GM23248 (cell line): ENCODE results near the gene CCDC150.

ENCODE experiments used
- EZH2 ChIP-seq: fragments of 200-600 bp; sonication (generic); IDR thresholded peaks from 2 replicates; pipeline ENCODE4 v1.6.1; 2018; ENCODE audit warnings: antibody characterized with exemption, mild to moderate bottlenecking; ENCODE audit not compliant: insufficient read depth, poor library complexity, severe bottlenecking
- EZH2phosphoT487 ChIP-seq: fragments of 200-600 bp; sonication (generic); IDR thresholded peaks from 2 replicates; pipeline ENCODE4 v1.6.1; 2018; ENCODE audit warnings: antibody characterized with exemption, moderate library complexity, mild to moderate bottlenecking, low read depth; ENCODE audit not compliant: insufficient read depth

DNA sequence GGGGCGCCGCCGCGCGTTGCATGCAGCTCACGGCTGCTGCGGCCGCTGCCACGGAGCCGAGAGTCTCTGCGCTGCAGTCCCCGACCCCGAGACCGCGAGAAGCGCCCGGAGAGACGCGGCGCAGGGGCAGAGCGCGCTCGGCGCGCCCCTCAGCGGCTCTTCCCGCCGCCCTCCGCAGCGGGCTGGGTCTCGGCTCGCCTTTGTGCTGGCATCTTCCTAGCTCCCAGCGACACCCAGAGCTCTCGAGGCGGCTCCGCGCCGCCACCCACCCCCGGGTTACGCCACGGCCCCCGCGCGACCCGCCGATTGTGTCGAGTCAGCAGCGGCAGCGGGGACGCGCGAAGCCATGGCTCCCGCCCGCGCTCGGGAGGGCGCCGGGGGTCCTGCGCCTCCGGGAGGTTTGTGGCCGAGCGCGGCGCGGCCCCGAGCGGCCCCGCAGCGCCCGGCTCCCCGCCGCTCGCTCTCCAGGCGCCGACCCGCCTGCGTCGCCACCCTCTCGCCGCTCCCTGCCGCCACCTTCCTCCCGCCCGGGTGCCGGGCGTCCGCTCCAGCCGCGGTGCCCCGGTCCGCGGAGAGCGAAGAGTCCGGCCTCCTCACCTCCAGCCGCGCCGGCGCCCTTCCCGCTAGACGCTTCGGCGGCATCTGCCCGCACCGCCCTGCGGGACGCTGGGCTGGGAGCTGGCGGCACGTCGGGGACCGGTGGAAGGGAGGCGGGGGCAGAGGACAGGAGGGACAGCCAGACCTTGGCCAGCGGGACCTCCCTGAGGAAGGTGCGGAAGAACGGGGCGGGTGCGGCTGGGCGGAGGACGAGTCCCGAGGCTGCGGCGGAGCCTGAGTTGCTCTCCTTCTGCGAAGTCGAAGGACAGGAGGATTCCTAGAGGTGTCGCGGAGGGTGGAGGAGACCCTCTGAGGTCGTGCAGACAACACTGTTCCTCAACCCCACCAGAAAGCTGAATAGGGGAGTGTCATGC, 46.3 kb upstream of the CCDC150 start, which contains the start of gene HECW2:
- TF ChIP-seq EZH2 (no peak), EZH2phosphoT487 (no peak)
